ENCODE results near the gene SDC3.
"Not testable (repeated sequence)": the region's sequence is repeated elsewhere in the genome, so short reads cannot be mapped to it uniquely, and the experiment has no call there.

The SDC3 gene

DNA sequence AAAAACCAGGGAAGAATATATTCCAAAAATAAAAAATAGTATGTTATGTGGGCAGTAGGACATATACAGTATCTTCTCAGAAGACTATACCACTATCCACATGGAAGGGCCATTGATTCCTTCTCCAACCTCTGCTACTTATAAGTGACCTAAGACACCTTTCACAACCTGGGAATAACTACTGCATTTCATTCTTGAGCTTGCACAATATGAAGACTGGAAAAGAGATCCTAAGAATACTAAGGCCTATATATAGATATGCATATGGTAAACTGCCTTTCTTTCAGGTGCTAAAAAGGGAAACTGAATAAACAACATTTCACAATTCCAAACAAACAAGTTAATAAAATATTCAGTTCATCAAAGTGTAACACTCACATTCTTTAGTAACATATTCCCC lies 32.0 kb upstream of the SDC3 start:
- TF ChIP-seq, protein P1, sequence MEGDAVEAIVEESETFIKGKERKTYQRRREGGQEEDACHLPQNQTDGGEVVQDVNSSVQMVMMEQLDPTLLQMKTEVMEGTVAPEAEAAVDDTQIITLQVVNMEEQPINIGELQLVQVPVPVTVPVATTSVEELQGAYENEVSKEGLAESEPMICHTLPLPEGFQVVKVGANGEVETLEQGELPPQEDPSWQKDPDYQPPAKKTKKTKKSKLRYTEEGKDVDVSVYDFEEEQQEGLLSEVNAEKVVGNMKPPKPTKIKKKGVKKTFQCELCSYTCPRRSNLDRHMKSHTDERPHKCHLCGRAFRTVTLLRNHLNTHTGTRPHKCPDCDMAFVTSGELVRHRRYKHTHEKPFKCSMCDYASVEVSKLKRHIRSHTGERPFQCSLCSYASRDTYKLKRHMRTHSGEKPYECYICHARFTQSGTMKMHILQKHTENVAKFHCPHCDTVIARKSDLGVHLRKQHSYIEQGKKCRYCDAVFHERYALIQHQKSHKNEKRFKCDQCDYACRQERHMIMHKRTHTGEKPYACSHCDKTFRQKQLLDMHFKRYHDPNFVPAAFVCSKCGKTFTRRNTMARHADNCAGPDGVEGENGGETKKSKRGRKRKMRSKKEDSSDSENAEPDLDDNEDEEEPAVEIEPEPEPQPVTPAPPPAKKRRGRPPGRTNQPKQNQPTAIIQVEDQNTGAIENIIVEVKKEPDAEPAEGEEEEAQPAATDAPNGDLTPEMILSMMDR (IDR thresholded peaks at IDR 0.05; ENCODE audit: low read depth, low read length, missing control alignments), result no peak
- Histone ChIP-seq H3K36me3 (replicated peaks) (peaks cover 66% of the 10 kb centered on the region), H3K4me3 (ENCODE audit: low read depth, low read length) (no peak overlapping the region), H3K27ac (no peak overlapping the region), H3K27me3 (replicated peaks) (no peaks in the 10 kb centered on the region)
- no peak for DNase-seq
- in situ Hi-C loops (cut with HindIII; ENCODE audit: low pct_ligation_motif_present, low sequenced_read_pairs), result no loop called here

DNA sequence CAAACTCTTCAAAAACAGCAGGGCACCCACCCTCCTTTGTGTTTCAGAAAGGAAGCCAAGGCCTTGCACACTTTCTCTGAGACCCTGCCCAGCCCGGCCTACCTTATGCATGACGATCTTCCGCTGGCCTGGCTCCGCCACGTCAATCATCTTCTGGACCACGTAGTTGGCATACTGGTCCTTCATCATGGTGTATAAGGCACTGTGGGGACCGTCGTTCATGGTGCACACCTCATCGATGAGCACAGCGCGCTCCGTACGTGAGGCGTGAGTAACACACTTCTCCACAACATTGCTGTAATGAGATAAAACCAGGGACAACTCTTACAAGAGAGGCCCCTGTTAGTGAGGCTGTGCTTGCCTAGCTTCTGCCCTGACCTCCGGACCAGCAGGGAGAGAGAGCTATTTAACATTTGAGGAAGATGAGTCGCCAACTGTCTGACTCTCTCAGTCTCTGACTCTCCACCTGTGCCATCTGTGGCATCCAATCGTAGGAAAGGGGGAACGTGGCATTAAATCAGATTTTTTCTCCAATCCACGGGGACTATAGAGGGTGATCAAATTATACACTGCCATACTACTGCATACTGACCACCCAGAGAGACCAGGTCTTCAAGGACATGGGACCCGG lies 28.1 kb upstream of the SDC3 start:
- no peaks in the 10 kb centered on the region for H3K27me3 ChIP-seq (replicated peaks)
- H3K27ac ChIP-seq, result no peak overlapping the region
- DNase-seq, result no peak
- no peak overlapping the region for H3K4me3 ChIP-seq (ENCODE audit: low read depth, low read length)
- TF ChIP-seq, protein P1 (IDR thresholded peaks at IDR 0.05; ENCODE audit: low read depth, low read length, missing control alignments), result no peak
- in situ Hi-C loops (cut with HindIII; ENCODE audit: low pct_ligation_motif_present, low sequenced_read_pairs), result no loop called here
- H3K36me3 ChIP-seq (replicated peaks), result peaks cover 69% of the 10 kb centered on the region

DNA sequence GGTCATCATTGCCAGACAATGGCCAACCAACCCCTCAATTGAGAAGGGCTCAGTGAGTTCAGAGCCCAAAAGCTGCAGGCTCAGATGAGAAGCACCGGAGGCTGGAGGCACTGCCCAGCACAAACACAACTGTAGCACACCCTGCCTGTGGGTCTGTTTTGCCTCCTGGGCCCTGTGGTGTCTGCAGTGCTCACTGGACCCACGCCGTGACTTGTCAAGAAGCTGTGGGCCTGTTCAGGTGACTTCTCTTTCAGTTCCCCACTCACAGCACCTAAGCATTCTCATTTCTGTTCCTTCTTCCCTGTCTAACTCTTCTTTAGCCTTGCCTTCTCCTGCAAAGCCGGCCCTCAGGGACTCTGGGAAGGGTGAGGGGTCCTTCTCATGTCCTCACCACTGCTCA lies 27.2 kb upstream of the SDC3 start:
- DNase-seq; in situ Hi-C loops (cut with HindIII; ENCODE audit: low pct_ligation_motif_present, low sequenced_read_pairs); H3K27ac ChIP-seq; H3K4me3 ChIP-seq (ENCODE audit: low read depth, low read length); H3K27me3 ChIP-seq (replicated peaks): not testable (repeated sequence)
- H3K36me3 ChIP-seq (replicated peaks), result peaks cover 67% of the 10 kb centered on the region

DNA sequence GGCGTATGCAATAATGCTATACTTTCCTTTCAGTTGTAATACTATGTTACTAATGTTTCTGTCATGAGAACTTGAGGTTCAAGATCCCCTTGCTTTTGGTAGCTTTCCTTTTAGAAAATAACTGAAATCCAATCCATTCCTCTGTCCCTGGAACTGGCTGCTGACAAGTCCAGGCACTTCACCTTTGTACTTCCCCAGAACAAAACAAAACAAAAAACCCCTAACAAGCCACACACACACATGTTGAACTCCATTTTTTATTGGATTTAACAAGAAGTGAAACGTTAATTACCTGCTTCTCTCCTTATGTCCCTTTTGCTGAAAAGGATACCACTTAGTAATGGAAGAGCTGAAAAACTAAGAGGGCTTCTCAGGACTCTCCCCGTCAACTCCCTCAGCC lies 26.1 kb upstream of the SDC3 start:
- Histone ChIP-seq H3K27me3 (replicated peaks) (no peaks in the 10 kb centered on the region), H3K27ac (no peak overlapping the region), H3K4me3 (ENCODE audit: low read depth, low read length) (no peak overlapping the region), H3K36me3 (replicated peaks) (peaks cover 64% of the 10 kb centered on the region)
- TF ChIP-seq, protein P1 (IDR thresholded peaks at IDR 0.05; ENCODE audit: low read depth, low read length, missing control alignments), result no peak
- DNase-seq, result no peak
- in situ Hi-C loops (cut with HindIII; ENCODE audit: low pct_ligation_motif_present, low sequenced_read_pairs), result no loop called here

DNA sequence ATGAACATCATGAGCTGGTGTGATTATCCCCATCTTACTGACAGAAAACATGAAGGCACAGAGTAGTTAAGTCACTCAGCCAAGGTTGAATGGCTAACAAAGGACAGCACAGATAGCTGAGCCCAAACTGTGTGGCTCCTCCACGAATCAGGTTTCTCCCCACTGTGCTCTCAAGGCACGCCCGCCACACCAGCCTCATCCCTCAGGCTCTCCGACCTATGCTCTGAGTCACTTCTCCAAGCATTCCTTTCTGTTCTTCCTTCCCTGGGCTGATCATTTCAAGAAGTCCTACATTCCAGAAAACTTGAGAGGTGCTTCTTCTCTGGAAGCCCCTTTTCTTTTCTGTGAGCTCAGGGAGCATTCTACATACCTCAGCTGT lies 25.3 kb upstream of the SDC3 start:
- Histone ChIP-seq H3K4me3 (ENCODE audit: low read depth, low read length) (no peak overlapping the region), H3K36me3 (replicated peaks) (peaks cover 57% of the 10 kb centered on the region), H3K27ac (no peak overlapping the region), H3K27me3 (replicated peaks) (no peaks in the 10 kb centered on the region)
- in situ Hi-C loops (cut with HindIII; ENCODE audit: low pct_ligation_motif_present, low sequenced_read_pairs), result no loop called here
- DNase-seq, result peak; percentile 54
- TF ChIP-seq, protein P1 (IDR thresholded peaks at IDR 0.05; ENCODE audit: low read depth, low read length, missing control alignments), result no peak

DNA sequence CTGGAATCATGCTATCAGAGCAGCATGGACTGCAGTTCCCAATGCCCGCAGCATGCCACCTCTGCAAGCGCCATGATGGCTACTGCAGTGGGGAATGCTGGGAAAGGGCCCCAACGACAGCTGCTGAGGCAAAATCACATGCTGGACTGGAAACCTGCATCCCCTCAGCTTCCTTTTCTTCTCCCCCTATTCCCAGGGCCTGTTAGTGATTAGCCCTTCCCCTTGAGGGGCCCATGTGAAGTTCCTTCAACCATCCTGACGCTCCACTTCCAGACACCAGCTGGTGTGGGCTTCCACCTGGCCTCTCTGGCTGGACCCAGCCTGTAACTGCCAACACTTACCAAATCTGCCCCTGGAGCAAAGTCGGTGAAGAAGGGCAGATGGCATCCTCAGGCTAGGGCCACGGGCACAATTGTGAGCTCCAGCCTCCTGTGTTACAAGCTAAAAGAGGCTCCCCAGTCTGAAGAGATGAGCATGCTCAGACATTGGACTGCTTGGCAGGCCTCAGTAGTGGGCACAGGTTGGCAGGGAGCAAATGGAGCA lies 22.1 kb upstream of the SDC3 start:
- TF ChIP-seq, protein P1 (IDR thresholded peaks at IDR 0.05; ENCODE audit: low read depth, low read length, missing control alignments), result no peak
- Histone ChIP-seq H3K4me3 (ENCODE audit: low read depth, low read length) (no peak overlapping the region), H3K36me3 (replicated peaks) (peaks cover 43% of the 10 kb centered on the region)

More for the DNA sequence above, 22.1 kb upstream of the SDC3 start:
- Histone ChIP-seq H3K27ac (no peak overlapping the region), H3K27me3 (replicated peaks) (no peaks in the 10 kb centered on the region)
- no peak for DNase-seq
- in situ Hi-C loops (cut with HindIII; ENCODE audit: low pct_ligation_motif_present, low sequenced_read_pairs), result no loop called here

All from brain microvascular endothelial cell (primary cell).